ENCODE measurements around the gene HMCN2. TPM values are rescaled to one million over a fixed set of nuclear protein-coding genes. Genes with fewer than 3 reads are reported as not detected.

HMCN2 gene
- total and polyA plus RNA-seq, 4 donors = 0.24 to 1.8 (median 0.29) TPM

DNA sequence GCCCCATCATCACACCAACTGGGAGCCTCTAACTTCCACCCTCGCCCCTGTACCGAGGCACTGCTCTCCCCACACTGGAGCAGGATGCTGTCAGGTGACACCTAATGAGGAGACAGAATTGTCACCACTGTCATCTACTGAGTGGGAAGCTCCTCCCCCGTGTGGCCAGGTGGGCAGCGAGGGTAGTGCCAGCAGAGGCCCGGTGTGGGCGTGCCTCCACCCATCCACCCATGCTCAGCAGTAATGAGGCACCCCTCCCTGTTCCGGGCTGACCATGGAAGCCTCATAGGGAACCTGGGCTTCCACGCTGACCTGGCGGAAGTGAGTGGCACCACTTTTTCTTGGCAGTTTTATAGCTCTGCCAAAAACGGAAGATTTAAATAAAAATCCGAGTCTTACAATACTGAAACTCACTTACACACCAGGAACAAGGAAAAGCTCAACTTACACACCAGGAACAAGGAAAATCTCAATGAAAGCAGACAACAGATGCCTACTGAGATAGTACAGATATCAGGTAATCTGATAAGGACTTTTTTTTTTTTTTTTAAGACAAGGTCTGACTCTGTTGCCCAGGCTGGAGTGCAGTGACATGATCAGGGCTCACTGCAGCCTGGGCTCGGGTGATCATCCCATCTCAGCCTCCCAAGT is 148.6 kb downstream of the HMCN2 start:
- Histone ChIP-seq H3K27ac (ENCODE audit: low read depth in 1 of 2, low read length in 2 of 2) (no peak overlapping the region), H3K27me3 (ENCODE audit: control insufficient read depth in 4 of 4, insufficient read depth in 4 of 4, low read length in 3 of 4) (no peaks in the 10 kb centered on the region), H3K36me3 (ENCODE audit: control insufficient read depth in 4 of 4, insufficient read depth in 3 of 4, low read depth in 1 of 4, low read length in 3 of 4) (no peaks in the 10 kb centered on the region), H3K9ac (ENCODE audit: low read depth in 1 of 2, low read length in 2 of 2) (no peak overlapping the region), H3K4me3 (ENCODE audit: low read depth in 1 of 3, low read length in 3 of 3) (no peak overlapping the region), H3K4me1 (ENCODE audit: control insufficient read depth in 4 of 4, insufficient read depth in 4 of 4, low read length in 3 of 4) (no peaks in the 10 kb centered on the region), H3K9me3 (ENCODE audit: control insufficient read depth in 4 of 4, low read length in 3 of 4) (no peaks in the 10 kb centered on the region)
- WGBS = 88% methylated on average over 12 of the region's 12 CpGs
- no peak for DNase-seq (ENCODE audit: low spot score)
- TF ChIP-seq YY1 (IDR thresholded peaks at IDR 0.05) (no peak), GABPA (IDR thresholded peaks at IDR 0.05 in 1 of 2, conservative IDR thresholded peaks at IDR 0.05 in 1 of 2) (no peak), HNF4G (IDR thresholded peaks at IDR 0.05) (no peak), FOXA2 (IDR thresholded peaks at IDR 0.05) (no peak), NR2F2 (IDR thresholded peaks at IDR 0.05) (no peak), SP1 (IDR thresholded peaks at IDR 0.05) (no peak), JUND (IDR thresholded peaks at IDR 0.05) (no peak), RAD21 (IDR thresholded peaks at IDR 0.05) (no peak), TAF1 (conservative IDR thresholded peaks at IDR 0.05) (no peak), FOXA1 (IDR thresholded peaks at IDR 0.05) (no peak), RXRA (IDR thresholded peaks at IDR 0.05) (no peak), HNF4A (conservative IDR thresholded peaks at IDR 0.05) (no peak), EGR1 (IDR thresholded peaks at IDR 0.05; ENCODE audit: low read depth in 2 of 2) (no peak)
- TF ChIP-seq, protein P1, sequence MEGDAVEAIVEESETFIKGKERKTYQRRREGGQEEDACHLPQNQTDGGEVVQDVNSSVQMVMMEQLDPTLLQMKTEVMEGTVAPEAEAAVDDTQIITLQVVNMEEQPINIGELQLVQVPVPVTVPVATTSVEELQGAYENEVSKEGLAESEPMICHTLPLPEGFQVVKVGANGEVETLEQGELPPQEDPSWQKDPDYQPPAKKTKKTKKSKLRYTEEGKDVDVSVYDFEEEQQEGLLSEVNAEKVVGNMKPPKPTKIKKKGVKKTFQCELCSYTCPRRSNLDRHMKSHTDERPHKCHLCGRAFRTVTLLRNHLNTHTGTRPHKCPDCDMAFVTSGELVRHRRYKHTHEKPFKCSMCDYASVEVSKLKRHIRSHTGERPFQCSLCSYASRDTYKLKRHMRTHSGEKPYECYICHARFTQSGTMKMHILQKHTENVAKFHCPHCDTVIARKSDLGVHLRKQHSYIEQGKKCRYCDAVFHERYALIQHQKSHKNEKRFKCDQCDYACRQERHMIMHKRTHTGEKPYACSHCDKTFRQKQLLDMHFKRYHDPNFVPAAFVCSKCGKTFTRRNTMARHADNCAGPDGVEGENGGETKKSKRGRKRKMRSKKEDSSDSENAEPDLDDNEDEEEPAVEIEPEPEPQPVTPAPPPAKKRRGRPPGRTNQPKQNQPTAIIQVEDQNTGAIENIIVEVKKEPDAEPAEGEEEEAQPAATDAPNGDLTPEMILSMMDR (IDR thresholded peaks at IDR 0.05; ENCODE audit: low read depth, low read length, missing input control) = no peak
- TF ChIP-seq, protein P2, sequence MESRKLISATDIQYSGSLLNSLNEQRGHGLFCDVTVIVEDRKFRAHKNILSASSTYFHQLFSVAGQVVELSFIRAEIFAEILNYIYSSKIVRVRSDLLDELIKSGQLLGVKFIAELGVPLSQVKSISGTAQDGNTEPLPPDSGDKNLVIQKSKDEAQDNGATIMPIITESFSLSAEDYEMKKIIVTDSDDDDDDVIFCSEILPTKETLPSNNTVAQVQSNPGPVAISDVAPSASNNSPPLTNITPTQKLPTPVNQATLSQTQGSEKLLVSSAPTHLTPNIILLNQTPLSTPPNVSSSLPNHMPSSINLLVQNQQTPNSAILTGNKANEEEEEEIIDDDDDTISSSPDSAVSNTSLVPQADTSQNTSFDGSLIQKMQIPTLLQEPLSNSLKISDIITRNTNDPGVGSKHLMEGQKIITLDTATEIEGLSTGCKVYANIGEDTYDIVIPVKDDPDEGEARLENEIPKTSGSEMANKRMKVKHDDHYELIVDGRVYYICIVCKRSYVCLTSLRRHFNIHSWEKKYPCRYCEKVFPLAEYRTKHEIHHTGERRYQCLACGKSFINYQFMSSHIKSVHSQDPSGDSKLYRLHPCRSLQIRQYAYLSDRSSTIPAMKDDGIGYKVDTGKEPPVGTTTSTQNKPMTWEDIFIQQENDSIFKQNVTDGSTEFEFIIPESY (IDR thresholded peaks at IDR 0.05) = no peak
- TF ChIP-seq, protein P3, sequence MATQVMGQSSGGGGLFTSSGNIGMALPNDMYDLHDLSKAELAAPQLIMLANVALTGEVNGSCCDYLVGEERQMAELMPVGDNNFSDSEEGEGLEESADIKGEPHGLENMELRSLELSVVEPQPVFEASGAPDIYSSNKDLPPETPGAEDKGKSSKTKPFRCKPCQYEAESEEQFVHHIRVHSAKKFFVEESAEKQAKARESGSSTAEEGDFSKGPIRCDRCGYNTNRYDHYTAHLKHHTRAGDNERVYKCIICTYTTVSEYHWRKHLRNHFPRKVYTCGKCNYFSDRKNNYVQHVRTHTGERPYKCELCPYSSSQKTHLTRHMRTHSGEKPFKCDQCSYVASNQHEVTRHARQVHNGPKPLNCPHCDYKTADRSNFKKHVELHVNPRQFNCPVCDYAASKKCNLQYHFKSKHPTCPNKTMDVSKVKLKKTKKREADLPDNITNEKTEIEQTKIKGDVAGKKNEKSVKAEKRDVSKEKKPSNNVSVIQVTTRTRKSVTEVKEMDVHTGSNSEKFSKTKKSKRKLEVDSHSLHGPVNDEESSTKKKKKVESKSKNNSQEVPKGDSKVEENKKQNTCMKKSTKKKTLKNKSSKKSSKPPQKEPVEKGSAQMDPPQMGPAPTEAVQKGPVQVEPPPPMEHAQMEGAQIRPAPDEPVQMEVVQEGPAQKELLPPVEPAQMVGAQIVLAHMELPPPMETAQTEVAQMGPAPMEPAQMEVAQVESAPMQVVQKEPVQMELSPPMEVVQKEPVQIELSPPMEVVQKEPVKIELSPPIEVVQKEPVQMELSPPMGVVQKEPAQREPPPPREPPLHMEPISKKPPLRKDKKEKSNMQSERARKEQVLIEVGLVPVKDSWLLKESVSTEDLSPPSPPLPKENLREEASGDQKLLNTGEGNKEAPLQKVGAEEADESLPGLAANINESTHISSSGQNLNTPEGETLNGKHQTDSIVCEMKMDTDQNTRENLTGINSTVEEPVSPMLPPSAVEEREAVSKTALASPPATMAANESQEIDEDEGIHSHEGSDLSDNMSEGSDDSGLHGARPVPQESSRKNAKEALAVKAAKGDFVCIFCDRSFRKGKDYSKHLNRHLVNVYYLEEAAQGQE (IDR thresholded peaks at IDR 0.05) = no peak
- TF ChIP-seq, protein P4, sequence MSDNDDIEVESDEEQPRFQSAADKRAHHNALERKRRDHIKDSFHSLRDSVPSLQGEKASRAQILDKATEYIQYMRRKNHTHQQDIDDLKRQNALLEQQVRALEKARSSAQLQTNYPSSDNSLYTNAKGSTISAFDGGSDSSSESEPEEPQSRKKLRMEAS (IDR thresholded peaks at IDR 0.05) = no peak
- TF ChIP-seq, protein P5, sequence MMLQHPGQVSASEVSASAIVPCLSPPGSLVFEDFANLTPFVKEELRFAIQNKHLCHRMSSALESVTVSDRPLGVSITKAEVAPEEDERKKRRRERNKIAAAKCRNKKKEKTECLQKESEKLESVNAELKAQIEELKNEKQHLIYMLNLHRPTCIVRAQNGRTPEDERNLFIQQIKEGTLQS (IDR thresholded peaks at IDR 0.05) = no peak

All from liver (tissue), 9 donors.